Activated CD4-positive, alpha-beta T cell treated with anti-CD3 and anti-CD28 coated beads for 48 hours (primary cell): Measurements from ENCODE around the gene RRBP1.

ENCODE experiments used
- DNase-seq: peaks from one replicate; pipeline ENCODE4 v3.0.0-alpha.2; 2020

The RRBP1 gene

DNA sequence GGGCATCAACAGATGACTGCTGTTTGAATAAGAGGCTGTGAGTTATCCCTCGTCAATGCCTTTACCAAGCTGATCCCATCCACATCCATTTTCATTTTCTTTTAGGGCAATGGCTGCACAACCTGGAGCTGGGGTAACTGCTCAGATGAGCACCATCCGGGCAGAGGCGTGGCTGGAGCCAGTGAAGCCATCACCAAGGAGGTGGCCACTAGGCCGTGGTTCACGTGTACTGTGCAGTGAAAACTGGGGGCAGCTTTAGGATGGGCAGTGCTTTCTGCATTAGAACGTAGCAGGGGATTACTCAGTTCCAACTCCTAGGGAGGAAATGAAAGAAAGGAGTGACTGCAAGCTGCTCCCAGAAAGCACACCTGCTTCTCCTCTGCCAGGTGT is 51.2 kb downstream of the RRBP1 start:
- DNase-seq: no peak

- DNase-seq: no peak
These were observed 51.8 kb downstream of the RRBP1 start for GRCh38 chr20:17630151-17630805.

- no peak for DNase-seq
These were observed 52.4 kb downstream of the RRBP1 start for GRCh38 chr20:17629678-17630089.

- DNase-seq: no peak
These were observed 53.0 kb downstream of the RRBP1 start for GRCh38 chr20:17629025-17629424.

- DNase-seq: no peak
These were observed 53.8 kb downstream of the RRBP1 start for GRCh38 chr20:17628101-17628841.

- no peak for DNase-seq
These were observed 54.7 kb downstream of the RRBP1 start for GRCh38 chr20:17627101-17627955.

DNA sequence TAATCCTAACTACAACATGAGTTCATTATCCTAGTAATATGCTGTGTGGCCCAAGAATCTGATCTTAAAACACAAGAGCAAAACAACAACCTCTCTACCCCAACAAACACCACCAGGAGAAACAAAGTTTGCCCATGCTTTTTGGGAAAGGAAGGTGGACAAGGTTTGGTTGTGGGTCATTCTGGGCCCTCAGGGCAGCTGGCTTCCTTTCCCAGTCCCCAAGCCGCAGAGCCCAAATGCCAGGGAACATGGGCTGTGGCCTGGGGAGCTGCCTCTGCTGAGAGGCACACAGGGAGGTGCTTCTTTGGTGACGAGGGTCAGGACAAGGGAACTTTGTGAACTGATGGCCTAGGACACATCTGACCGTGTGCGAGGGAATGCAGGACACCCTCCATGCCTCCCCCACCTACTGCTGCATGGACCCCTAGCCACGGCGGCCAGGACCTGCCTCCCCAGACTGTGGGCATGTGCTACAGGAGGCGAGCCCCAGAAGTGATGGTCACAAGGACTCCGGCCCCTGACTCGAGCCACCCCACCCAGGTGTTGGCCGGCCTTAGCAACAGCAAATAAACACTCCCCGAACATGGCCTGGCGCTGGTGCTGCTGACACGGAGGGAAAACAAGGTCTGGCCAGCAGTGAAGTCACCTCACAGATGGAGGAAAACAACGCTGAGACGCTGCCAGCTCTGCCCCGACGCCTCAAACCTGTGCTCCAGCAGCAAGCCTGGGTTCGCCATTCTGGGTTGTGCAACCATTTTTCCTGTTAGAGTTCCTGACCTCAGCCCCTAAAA is 55.6 kb downstream of the RRBP1 start:
- DNase-seq: no peak

DNA sequence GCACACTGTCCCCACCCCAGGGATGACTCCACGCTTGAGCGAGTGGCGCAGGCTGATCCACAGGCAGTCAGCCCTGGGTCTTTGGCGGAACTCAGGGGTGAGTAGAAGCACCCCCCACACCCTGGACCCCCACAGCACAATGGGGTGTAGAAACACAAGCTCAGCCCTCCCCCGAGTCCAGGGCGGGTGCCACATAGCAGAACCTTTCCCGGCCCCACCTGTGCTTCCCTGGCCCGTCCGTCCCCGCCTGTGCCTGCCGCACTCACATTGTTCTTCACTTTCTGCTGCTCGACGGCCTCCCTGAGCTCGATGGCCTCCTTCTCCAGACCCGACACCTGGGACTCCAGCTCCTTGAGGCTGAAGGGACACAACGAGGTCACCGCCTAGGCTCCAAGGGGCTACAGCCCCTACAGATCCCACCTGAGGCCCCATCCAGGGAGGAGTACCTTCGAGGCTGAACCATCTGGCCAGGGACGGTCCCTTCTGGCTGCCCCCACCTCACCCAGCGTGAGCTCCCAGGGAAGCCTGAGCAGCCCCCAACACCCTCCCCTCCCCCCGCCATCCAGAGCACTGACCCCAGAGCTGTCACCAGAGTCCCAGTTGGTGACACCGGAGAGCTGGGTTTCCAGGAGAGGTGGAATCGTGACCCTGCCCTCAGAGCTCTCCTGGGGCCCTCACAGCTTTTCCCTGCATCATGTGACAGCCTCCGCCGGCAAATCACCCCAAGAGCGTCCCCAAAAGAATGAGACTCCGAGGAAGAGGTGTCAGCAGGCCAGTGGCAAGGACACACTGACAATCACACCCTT is 56.6 kb downstream of the RRBP1 start:
- no peak for DNase-seq

DNA sequence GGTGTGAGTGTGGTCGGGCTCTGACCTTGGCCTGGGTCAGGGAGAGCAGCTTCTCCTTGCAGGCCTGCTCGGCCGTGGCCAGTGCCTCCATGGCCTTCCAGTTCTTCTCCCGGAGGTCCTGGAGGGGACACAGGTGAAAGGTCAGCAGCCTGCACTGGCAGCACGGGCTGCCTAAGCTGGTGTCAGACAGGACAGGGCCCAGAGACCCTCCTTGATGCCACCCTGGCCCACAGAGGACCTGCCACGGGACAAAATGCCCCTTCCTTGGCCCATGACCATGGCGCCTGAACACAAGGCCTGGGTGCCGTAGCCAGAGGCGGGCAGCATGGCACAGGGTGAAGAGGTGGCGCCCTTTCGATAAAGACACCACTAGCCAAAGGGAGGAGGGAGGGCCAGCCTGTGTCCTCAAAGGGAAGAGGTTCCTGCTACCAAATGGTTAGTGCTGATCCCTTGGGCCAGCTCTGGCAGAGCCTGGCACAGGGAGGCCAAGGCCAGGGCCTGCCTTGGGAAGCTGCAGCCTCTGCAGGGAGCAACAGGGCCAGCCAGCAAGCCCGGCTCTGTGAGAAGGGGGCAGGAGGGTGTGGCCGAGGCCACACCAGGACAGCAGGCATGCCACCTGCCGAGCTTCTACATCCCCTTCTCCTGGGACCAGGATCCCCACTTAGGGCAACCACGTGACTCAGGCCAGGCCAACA is 57.3 kb downstream of the RRBP1 start:
- DNase-seq: no peak

DNA sequence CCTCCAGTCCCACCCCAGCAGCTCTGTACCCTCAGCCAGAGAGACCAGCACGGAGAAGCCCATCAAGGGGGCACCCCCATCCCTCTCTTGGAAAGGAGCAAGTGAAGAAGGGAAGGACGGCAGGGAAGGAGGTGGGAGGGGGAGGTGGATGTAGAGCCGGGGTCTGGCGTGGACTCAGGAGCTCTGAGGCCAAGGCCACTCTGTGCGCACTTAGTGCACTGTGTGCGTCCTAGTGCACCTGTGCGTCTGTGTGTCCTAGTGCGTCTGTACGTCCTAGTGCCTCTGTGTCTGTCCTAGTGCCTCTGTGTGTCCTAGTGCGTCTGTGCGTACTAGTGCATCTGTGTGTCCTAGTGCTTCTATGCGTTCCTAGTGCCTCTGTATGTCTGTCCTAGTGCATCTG is 58.0 kb downstream of the RRBP1 start:
- DNase-seq: no peak

GRCh38 chr20:17622851-17623508 is 59.1 kb downstream of the RRBP1 start:
- no peak for DNase-seq

GRCh38 chr20:17622086-17622850 is 59.8 kb downstream of the RRBP1 start:
- no peak for DNase-seq

- DNase-seq: no peak
These were observed 60.6 kb downstream of the RRBP1 start for GRCh38 chr20:17621229-17621968.

DNA sequence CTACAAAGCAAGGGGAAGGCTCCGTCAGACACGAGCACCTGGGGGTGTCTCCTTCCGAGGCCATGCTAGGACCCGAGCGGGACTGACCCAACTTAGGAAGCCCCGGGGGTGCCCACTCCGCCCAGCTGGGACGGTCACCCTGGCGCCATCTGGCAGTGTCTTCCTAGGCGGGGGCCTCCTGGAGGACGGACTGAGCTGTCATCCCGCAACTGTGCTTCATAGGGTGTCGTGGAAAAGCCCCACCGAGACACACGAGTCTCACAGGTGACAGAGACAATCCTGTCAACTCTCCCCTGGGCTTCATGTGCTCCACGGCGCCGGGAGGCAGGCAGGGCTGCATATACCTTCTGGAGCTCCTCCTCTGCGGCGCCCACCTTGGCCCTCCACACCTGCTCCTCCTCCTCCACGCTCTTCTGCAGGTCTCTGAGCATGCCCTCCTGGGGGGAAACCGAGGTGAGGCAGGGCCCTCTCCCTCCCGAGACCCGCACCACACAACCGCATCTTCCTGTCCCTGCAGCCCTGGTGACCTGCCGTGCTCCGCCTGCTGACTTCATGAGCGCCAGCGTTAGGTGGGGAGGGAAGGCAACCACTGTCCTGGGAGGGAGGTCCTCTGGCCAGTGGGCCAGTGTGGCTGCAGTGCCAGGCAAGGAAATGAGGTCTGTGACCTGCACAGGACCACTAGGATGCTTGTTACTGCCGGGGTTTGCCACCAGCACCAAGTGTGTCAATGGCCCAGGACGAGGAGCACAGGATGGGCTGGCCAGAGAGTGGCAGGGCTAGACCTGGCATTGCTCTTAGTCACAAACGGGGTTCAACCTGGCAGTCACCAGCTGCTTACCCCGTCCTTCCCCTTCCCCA is 61.4 kb downstream of the RRBP1 start:
- DNase-seq: no peak

- no peak for DNase-seq
These were observed 62.5 kb downstream of the RRBP1 start for GRCh38 chr20:17619351-17620093.

- no peak for DNase-seq
These were observed 63.4 kb downstream of the RRBP1 start for GRCh38 chr20:17618673-17619013.

DNA sequence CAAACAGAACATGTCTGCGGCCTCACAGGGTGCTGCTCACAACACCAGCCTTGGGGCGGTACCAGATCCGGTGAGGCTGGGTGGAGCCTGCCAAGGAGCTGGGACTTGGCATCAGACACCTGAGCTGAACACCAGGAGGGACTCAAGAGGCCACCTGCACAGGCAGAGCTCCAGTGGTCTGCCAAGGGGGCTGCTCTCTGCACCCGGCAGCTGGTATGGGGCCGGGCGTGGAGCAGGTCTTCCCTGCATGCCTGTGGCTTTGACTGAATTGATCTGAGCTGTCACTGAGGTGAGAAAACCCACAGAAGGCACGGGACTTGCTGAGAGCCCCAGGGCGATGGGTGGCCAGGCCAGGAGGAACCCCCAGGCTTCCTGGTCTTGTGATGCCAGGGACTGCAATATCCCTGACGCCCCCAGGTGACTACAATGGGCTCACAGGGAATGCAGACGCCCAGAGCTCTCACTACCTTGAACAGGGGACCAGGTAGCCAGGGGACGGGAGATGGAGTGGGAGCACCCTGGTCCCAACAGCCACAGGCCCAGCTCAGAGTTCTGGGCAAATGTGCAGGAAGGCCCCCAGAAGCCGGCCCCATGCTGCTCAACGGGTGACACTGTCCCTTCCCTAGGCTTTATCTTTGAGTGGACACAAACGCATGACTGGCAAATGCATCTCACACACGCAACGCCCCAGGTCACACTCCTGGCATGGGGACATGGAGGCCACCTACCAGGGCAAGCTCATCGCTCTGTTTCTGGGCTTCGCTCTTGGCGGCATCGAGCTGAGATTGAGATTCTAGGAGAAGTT is 64.0 kb downstream of the RRBP1 start:
- no peak for DNase-seq
